Activated CD4-positive, alpha-beta T cell treated with anti-CD3 and anti-CD28 coated beads, Interleukin-2, Interleukin-6, amounts not matched to agents 100 ng/mL and 50 ng/mL, durations not matched to agents 16 hours and 8 hours (primary cell): ENCODE data around the gene KRTAP3-2.

ENCODE experiments used
- DNase-seq: peaks from one replicate; pipeline ENCODE4 v3.0.0-alpha.2; 2020

Gene KRTAP3-2

DNA sequence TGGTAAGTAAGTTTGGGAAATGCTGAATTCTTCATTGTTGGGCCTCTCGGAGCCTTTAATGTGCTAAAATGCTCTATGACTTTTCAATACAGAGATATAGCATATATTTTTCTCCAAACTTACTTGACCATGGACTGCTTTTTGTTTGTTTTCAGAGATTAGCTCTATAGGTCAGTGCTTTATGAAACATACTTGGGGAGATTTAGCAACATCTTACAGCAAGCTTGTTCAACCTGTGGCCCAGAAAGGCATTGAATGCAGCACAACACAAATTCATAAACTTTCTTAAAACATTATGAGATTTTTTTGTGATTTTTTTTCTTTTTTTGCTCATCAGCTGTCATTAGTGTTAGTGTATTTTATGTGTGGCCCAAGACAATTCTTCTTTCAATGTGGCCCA is 10.2 kb upstream of the KRTAP3-2 start:
- DNase-seq, result no peak

DNA sequence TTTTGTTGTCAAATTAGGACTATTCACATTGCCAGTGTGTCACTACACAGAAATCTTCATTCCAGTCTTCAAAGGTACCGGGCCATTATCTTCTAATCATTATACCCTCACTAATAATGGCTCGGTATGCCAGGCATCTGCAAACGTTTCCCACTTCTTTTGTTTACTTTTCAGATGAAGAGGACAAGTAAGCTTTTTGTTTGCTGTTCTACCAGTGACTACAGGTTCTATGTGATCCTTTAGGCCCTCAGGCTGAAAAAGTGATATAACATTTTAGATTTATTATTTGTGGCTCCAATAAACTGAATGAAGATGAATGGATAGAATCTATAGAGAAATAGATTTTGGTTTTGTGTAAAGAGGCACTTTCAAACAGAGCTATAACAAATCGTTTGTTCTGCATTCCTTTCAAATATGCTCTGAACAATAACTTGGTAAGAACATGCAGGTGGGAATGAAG is 9.6 kb upstream of the KRTAP3-2 start:
- no peak for DNase-seq

DNA sequence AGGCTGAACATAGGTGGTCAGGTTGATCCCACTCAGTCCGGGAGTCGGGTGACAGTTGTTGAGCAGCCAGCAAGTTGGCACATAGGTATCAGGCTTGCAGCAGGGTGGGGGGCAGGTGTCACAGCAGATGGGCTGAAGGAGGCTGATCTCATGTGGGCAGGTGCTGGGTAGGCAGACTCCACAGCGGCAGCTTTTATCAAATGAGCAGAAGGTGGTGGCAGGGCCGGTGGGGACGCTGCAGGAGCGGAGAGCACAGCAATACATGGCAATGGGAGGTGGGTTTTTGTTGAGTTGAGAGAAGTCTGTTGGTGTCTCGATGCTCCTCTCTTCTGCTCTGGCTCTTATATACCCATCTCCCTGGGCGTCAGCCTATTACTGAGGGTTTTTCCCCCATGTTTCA is 9.1 kb upstream of the KRTAP3-2 start, which contains the start of gene KRTAP3-1:
Gene KRTAP3-1 (minus strand): TSS at position 318 of the 400 bp plus-strand sequence. CDS start 54 bp downstream, at position 264.
- DNase-seq, result no peak

DNA sequence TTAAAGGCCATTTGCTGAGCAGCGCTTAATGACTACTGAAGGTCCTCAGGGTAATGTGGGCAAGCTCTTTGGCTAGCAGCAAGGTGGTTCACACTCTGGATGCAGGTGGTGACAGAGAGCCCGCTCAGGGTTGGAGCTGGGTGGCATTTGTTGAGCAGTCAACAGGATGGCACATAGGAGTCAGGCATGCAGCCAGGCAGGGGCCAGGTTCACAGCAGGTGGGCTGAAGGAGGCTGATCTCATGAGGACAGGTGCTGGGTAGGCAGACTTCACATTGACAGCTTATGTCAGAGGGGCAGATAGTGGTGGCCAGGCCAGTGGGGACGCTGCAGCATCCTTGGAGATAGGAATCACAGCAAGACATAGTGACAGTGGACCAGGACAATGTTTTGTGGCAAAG is 4.7 kb upstream of the KRTAP3-2 start:
- DNase-seq, result no peak

DNA sequence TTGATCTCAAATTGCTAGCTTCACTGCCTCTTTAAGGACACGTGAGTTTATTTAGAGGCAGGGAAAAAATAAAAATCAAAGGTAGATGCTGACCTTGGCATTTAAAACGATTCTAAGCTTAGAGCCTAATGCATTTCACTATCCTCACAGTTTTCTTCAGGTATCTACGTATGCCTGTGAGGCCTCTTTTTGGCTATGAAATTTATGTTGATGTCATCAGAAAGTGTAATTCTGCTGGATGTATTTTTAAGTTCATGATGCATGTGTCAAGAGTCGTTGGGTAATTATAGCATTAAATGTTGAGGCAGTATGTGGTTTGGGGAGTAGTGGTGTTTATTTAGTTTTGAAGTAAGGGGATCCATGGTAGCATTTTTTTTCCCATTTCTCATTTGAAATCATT is 4.2 kb upstream of the KRTAP3-2 start:
- DNase-seq, result no peak

DNA sequence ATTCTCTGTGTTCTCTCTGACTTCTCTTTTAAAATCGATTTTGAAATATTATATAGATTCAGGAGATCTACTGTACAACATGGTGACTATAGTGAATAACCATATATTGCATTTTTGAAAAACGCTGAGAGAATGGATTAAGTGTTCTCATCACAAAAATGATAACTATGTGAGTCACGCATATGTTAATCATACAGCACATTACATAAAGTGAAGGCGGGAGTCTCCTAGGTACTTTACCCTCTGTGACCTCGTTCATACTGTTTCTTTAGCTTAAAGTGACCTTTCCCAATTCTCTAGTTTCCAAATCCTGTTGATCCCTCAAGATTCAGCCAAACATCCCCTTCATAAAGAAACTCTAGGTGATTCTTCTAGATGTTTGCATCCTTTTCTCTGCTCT is 3.1 kb upstream of the KRTAP3-2 start:
- DNase-seq, result no peak

DNA sequence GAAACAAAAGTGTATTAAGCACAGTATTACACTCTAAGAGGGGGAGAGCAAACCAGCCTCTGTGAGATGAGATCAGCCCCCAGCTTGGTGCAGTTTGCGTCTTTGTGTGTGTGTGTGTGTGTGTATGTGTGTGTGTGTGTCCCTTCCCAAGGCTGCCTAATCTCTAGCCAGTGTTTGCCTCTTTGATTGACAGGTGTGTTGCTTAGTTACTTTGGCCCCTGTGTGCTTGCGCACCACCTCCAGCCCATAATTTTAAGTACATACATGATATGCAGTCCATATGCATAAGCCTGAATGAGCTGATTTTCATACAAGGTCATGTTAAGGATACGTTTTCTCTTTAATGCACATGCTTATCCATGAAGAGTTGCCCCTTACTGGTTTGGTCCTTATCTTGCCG is 2.1 kb upstream of the KRTAP3-2 start:
- DNase-seq, result no peak

DNA sequence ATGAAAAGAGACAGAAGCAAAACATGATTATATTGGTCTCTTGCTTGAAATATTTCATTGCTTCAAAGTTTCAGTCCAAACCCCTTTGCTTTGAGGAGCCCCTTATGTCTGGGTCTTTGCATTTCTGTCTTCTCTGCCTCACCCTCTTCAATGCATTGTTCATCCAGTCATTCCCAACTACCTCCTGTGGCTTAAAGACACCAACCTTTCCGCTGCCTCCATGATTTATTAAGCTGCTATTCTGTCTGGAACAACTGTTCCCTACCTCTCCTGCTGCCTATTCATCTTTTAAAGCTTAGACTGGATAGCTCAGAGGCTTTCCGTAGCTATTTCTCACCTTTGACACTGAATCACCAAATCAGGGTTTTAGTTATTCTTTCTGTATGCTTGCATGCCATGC is 2.3 kb downstream of the KRTAP3-2 start:
- DNase-seq, result no peak

DNA sequence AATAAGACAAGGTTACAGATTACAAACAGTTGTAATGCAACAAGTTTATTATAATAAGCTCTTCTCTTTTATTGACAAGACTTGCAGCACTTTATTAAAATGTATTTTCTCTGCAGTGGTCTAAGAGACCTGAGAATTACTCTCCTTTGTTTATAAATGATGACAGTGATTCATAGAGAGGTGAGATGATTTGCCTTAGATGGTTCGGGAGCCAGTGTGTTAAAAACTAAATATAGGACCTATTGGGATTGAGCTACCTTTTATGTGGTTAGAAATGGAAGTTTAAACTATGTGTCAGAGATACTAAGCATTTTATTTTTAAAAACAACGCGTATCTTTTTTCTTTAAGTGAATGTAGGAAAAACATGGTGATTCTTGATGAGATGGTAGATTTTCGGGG is 2.9 kb downstream of the KRTAP3-2 start:
- DNase-seq, result no peak

DNA sequence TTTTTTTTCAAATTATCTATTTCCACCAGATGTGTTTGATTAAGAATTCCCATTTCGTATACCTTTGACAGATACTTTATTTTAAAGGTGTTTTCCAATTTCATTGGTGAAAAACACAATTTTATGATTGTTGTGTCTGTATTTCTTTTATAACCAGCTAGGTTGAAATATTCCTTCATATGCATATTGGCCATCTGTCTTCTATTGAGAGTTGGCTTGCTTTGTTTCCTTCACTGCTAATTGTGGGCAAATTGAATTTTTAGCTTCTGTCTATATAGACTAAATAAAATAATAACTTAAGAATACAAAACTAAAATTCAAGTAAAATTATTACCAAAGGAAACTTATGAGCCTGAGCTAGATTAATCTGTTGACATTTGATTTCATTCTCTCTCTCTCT is 4.6 kb downstream of the KRTAP3-2 start:
- DNase-seq, result no peak

DNA sequence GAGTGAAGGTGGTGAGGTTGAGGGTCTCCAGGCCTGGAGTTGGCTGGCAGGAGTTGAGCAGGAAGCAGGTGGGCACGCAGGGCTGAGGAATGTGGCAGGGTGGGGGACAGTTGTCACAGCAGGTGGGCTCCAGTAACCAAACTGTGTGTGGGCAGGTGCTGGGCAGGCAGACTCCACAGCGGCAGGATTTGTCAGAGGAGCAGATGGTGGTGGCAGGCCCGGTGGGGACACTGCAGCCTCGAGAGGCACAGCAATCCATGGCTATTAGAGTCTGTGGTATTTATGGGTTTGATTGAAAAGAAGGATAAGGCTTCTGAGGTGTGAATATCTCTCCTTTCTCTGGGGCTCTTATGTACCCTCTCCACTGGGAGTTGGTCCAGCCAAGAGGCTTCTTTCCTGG is 5.9 kb downstream of the KRTAP3-2 start, which contains the start of gene KRTAP3-3:
Gene KRTAP3-3 (minus strand): TSS at position 326 of the 400 bp plus-strand sequence. CDS start 67 bp downstream, at position 259.
- DNase-seq, result no peak

DNA sequence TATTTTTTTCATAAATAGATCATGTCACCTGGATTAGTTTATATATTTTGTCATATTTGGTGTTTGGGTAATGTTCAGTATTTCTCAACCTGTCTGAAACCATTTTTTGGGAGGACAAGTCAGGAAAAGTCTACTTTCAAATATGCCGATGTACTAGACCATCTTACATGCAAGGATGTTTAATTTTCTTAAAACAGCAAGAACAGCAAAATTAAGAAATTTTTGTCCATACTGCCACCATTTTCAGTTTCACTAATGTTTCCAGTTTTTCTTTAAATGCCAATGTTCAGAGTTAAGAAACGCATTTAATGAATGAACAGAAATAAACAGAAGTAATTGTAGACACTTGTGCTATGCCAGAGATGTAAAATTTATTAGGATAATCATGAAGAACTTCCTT is 6.6 kb downstream of the KRTAP3-2 start:
- DNase-seq, result no peak

DNA sequence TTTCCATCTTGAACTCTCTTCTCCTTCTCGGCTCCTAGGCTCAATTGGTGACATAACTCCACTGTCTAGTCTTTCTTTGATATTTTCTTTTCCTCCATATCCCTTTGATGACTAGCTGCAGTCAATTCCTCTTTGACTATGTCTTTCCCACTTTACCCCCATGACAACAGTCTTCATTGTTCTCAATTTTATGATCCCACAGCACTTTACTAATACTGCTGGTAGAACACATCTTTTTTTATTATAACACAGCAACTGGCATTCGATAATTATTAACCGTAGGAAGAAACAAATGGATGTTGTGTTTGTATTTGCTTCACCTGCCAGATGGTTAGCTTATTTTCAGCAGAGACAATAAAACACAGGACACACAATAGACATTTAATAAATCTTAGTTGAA is 7.0 kb downstream of the KRTAP3-2 start:
- DNase-seq, result no peak

DNA sequence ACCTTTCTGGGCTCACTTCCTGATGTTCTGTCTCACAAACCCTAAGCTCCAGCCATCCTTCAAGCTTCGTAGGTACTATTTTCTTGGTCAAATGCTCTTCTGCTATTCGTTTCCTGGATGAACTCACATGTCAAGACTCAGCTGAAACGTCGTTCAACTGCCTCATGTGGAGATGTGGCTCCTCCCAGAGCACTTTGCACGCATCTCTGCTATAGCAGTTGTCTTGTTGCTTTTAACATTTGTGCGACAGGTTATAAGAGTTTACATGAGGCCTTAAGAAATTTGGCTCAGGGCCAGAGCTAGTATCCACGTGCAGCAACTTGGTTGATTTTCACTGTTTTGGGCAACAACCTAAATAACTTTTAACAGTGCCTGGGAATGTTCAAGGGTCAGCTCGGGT is 12.8 kb downstream of the KRTAP3-2 start:
- no peak for DNase-seq

DNA sequence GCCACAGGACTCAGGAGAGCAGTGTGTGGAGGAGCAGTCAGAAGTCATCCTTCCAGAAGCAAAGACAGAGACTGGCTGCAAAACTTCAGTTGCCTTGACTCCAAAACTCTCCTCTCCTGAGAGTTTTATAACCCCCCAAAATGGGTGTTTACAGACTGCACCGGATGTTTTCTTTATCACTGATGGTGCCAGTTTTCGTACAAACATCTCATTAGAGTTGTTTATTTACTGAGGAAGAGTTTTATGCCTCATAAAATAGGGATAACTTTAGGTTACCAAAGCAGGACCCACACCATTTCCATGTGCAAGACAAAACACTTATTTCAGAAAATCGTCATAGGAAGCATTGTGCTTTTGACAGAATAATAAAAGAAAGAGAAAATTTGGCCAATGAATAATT is 15.5 kb downstream of the KRTAP3-2 start, which contains the start of gene KRT40:
Gene KRT40 (minus strand): TSS at position 101 of the 400 bp plus-strand sequence. CDS start 53 bp downstream, at position 48.
- no peak for DNase-seq

DNA sequence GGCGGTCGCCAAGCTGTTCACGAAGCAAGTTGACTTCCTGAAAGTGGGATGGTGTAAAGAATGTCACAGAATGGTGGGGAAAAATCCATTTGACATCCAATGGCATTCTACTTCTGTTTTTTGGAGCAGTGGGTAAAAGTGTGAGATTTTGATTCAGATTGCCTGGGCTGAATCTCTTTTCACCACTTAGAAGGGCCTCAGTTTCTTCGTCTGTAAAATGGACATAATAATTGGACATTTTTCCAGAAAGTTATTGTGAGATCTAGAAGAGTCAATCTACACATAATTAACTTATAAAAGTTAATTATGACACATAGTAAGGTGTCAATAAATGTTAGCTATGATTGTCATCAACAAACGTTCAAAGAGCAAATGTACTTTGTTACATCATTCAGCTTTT is 18.6 kb downstream of the KRTAP3-2 start:
- no peak for DNase-seq

DNA sequence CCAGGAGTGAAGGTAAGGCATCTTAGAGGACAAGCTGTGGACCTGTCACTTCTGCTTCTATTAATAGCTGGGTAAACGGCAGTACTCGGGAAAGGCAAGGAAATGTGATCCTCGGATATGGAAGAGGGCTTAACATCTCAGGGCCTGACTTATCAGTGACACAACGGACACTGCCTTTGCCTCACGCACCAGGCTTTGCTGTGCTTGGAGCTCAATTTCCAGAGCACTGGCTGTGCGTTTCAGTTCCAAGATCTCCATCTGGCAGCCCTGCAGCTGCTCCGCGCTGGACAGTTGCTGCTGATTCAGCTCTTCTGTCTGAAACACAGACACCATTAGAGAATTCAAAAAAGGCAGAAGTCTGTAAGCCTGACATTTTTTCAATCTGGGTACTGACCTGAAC is 19.1 kb downstream of the KRTAP3-2 start:
- no peak for DNase-seq

DNA sequence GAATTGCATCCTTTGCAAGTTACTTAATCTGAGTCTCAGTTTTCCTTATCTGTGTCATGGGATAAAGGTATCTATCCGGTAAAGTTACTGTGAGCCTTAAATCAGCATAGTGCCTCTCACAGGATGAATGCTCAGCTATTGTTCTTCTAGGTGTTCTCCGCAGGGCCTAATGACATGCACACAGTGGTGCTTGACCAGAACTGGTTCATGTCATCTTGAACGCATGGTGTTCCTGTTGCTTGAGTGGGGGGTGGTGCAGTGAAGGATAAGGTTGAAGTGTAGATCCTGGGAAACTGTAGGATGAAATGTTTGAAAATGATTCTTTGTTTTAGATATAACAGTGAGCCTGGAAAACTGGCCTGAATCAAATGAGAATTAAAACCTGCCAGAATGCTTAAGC is 19.6 kb downstream of the KRTAP3-2 start:
- no peak for DNase-seq

DNA sequence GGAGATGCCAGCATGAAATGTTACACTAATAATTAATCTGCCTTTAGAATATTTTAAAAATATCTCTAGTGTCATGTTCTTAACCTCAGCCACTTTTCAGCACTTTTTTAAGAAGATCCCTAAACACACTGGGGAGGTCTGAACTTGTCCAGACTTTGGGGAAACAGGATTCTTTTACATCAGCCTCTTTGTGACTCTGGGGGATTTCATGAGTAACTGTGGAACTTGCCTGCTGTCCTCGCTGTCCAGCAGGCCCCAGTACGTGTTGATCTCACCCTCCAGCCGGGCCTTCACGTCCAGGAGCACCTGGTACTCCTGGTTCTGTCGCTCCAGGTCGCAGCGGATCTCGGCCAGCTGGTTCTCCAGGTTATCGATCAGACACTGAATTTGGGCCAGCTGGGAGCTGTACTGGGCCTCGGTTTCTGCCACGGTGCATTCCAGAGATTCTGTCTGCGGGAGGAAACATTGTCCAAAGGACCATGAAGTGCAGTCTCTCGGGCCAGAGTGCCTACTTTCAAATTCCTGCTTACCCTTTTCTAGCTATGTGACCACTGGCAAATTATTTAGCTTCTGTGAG is 21.0 kb downstream of the KRTAP3-2 start:
- DNase-seq, result no peak

DNA sequence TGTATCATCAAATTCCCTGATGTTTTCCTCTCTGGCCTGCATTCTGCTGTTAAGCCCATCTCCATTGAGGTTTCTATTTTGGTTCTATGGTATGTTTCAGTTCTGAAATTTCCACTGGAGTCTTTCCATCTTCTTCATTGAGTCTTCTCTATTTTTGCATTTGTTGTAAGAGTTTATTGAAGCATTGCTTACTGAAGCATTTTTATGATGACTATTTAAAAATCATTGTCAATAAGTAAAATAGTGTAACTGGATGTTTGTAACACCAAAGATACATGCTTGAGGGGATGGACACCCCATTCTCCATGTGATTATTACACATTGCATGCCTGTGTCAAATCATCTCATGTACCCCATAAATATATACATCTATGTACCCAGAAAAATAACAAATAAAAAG is 24.2 kb downstream of the KRTAP3-2 start:
- no peak for DNase-seq

DNA sequence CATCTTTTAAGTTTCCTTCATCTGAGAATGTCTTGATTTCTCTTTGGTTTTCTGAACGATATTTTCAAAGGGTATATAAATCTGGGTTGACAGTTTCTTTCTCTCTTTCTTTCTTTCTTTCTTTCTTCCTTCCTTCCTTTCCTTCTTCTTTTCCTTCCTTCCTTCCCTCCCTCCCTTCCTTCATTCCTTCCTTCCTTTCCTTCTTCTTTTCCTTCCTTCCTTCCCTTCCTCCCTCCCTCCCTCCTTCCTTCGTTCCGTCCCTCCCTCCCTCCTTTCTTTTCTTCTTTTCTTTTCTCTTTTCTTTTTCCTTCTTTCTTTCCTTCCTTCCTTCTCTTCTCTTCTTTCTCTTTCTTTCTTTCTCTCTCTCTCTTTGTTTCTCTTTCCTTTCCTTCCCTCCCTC is 25.3 kb downstream of the KRTAP3-2 start:
- no peak for DNase-seq

DNA sequence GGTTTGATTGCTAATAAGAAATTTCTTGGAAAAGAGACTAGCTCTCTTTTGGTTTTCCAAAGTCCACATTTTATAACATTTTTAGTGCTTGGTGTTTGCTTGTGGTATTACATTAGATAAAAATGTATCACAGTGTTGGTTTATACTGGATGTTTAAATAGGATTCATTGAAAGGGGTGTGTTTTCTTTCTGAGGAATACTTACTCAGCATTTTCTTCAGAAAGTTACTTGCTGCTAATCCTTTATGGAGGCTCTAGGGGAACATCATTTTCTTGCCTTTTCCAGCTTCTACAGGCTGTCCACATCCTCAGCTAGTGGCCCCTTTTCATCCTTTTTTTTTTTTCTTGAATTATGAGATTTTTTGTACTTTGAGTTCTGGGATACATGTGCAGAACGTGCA is 32.1 kb downstream of the KRTAP3-2 start:
- no peak for DNase-seq

DNA sequence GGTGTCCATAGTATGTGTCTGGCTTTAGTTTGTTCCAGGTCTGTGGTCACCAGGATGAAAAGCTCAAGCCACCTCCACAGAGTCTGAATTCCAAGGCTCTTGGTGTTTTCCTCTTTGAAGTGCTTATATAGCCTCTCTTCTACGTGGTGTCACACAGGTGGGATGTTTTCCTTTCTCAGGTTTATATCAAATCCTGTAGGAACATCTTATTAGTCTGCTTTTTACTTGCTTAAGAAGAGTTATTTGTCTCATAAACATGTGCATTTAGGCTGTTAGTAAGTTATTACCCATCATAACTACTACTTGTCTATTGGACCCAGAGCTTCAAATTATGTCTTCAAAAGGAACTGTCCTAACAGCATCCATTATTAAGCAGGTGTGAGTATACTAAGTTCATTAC is 32.9 kb downstream of the KRTAP3-2 start, which contains the start of gene KRT39:
Gene KRT39 (minus strand): TSS at position 101 of the 400 bp plus-strand sequence. CDS start 92 bp downstream, at position 9.
- no peak for DNase-seq

DNA sequence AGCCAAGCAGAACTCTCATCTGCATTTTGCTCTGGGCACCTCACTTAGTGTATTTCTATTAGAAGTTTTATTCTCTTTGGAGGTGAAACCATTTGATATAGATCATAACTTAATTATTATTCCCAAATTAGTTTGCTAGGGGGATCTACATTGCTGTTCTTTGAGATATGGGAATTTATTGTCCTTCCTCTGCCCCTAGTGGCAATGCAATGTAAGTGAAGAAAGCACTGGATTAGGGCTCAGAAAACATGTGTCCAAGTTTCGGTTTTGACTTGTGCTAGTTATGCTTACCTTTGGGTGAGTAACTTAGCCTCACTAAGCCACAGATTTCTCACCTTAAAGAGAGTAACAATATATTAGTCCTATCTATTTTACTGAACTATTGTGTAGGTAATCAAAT is 35.9 kb downstream of the KRTAP3-2 start:
- DNase-seq, result peak; percentile 17

DNA sequence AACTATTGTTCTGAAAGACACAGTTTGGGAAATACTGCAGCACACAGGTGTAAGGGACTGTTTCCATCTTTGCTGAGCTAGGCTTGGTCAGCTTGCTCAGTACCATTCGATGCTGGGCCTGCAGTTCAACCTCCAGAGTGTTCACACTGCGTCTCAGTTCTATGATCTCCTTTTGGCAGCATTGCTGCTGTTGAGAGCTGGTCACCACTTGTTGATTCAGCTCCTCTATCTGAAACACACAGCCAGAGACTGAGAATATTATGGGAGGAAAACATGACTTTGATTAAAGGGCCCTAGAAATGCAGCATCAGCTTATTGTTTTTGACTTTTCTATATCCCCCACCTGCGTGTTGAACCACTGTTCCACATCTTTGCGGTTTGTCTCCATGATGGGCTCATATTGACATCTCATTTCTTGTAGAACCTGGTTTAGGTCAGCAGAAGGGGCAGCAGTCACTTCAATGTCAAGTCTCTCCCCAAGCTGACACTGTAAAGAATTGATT is 37.6 kb downstream of the KRTAP3-2 start:
- DNase-seq, result no peak
